Activated CD4-positive, alpha-beta T cell treated with anti-CD3 and anti-CD28 coated beads, Interleukin-2, amount 50 U/mL, for 48 hours (primary cell): Measurements from ENCODE around the gene DDI2.
"Not testable (repeated sequence)": the region's sequence is repeated elsewhere in the genome, so short reads cannot be mapped to it uniquely, and the experiment has no call there.

Source experiments
- DNase-seq, 2 experiments: peaks; one replicate each; pipeline ENCODE4 v3.0.0-alpha.2; 2020

The DDI2 gene

GRCh38 chr1:15617173-15618076 lies at the start of gene DDI2:
DDI2 (plus strand) TSS chr1:15617458; CDS start chr1:15617671, 213 bp downstream.
- DNase-seq = peak; percentile 93 to 95

- no peak for DNase-seq
Observed at GRCh38 chr1:15568387-15569073, 48.7 kb upstream of the DDI2 start.

- DNase-seq = no peak
Observed at GRCh38 chr1:15570861-15571260, 46.4 kb upstream of the DDI2 start.

GRCh38 chr1:15571266-15571665 lies 46.0 kb upstream of the DDI2 start:
- no peak for DNase-seq

GRCh38 chr1:15573477-15573876 lies 43.8 kb upstream of the DDI2 start:
- DNase-seq = no peak

- no peak for DNase-seq
Observed at GRCh38 chr1:15574741-15575140, 42.5 kb upstream of the DDI2 start.

- no peak for DNase-seq
Observed at GRCh38 chr1:15575549-15576150, 41.6 kb upstream of the DDI2 start.

GRCh38 chr1:15577691-15578090 lies 39.6 kb upstream of the DDI2 start:
- DNase-seq = no peak

- peak; percentile 13 to 23 for DNase-seq
Observed at GRCh38 chr1:15578921-15579682, 38.2 kb upstream of the DDI2 start.

GRCh38 chr1:15579683-15580047 lies 37.6 kb upstream of the DDI2 start:
- no peak for DNase-seq

- no peak for DNase-seq
Observed at GRCh38 chr1:15583016-15583706, 34.1 kb upstream of the DDI2 start.

- peak; percentile 72 to 77 for DNase-seq
Observed at GRCh38 chr1:15584489-15585363, 32.5 kb upstream of the DDI2 start, which contains the start of gene AGMAT. AGMAT (minus strand) TSS chr1:15585051; CDS start chr1:15584967, 84 bp downstream.

- DNase-seq = no peak
Observed at GRCh38 chr1:15592285-15592684, 25.0 kb upstream of the DDI2 start.

- DNase-seq = no peak
Observed at GRCh38 chr1:15595809-15596617, 21.2 kb upstream of the DDI2 start.

GRCh38 chr1:15598436-15598835 lies 18.8 kb upstream of the DDI2 start:
- no peak for DNase-seq

- DNase-seq = peak; percentile 90 to 93
Observed at GRCh38 chr1:15603050-15603965, 13.9 kb upstream of the DDI2 start.

- DNase-seq = not testable (repeated sequence)
Observed at GRCh38 chr1:15603966-15604282, 13.3 kb upstream of the DDI2 start.

GRCh38 chr1:15604400-15604799 lies 12.9 kb upstream of the DDI2 start:
- DNase-seq = not testable (repeated sequence)
